ENCODE results near the gene MFSD2B.
"Not testable (repeated sequence)": the region's sequence is repeated elsewhere in the genome, so short reads cannot be mapped to it uniquely, and the experiment has no call there.

MFSD2B gene

GRCh38 chr2:24009680-24010476 lies at the start of gene MFSD2B:
Gene MFSD2B, plus strand, starts transcription at chr2:24010085. Its CDS starts 12 bp downstream, at chr2:24010097.
- no peak for DNase-seq

GRCh38 chr2:23967846-23968245 lies 42.0 kb upstream of the MFSD2B start:
- no peak for DNase-seq

GRCh38 chr2:23976883-23977282 lies 33.0 kb upstream of the MFSD2B start:
- no peak for DNase-seq

GRCh38 chr2:23988371-23988770 lies 21.5 kb upstream of the MFSD2B start:
- no peak for DNase-seq

- no peak for DNase-seq
Observed at GRCh38 chr2:23992931-23993330, 17.0 kb upstream of the MFSD2B start.

GRCh38 chr2:23993736-23994269 lies 16.1 kb upstream of the MFSD2B start:
- DNase-seq: no peak

- no peak for DNase-seq
Observed at GRCh38 chr2:23994567-23994966, 15.3 kb upstream of the MFSD2B start.

- DNase-seq: no peak
Observed at GRCh38 chr2:24007693-24008092, 2.2 kb upstream of the MFSD2B start.

GRCh38 chr2:24008672-24009366 lies 1.1 kb upstream of the MFSD2B start:
- no peak for DNase-seq

- DNase-seq: no peak
Observed at GRCh38 chr2:24009367-24009679, 562 bp upstream of the MFSD2B start.

GRCh38 chr2:24010477-24011249 lies 778 bp downstream of the MFSD2B start:
- DNase-seq: no peak

GRCh38 chr2:24011250-24012104 lies 1.6 kb downstream of the MFSD2B start:
- DNase-seq: no peak

GRCh38 chr2:24012521-24013188 lies 2.8 kb downstream of the MFSD2B start:
- no peak for DNase-seq

GRCh38 chr2:24014902-24015301 lies 5.0 kb downstream of the MFSD2B start:
- not testable (repeated sequence) for DNase-seq

- DNase-seq: no peak
Observed at GRCh38 chr2:24015562-24016375, 5.9 kb downstream of the MFSD2B start.

- DNase-seq: no peak
Observed at GRCh38 chr2:24016376-24016761, 6.5 kb downstream of the MFSD2B start.

- no peak for DNase-seq
Observed at GRCh38 chr2:24016853-24017703, 7.2 kb downstream of the MFSD2B start.

- no peak for DNase-seq
Observed at GRCh38 chr2:24017711-24018110, 7.8 kb downstream of the MFSD2B start.

- DNase-seq: no peak
Observed at GRCh38 chr2:24018241-24018640, 8.4 kb downstream of the MFSD2B start.
